ENCODE data around the gene KPTN.
A peak's percentile ranks its signal among the peaks of the same experiment; 100 is the strongest.

KPTN gene

GRCh38 chr19:47469719-47470118 is 14.3 kb downstream of the KPTN start:
- DNase-seq (ENCODE audit: low read depth in 2 of 2) = no peak

- no peak for DNase-seq (ENCODE audit: low read depth in 2 of 2)
Measured at GRCh38 chr19:47469363-47469700, 14.7 kb downstream of the KPTN start.

- no peak for DNase-seq (ENCODE audit: low read depth in 2 of 2)
Measured at GRCh38 chr19:47467914-47468313, 16.1 kb downstream of the KPTN start.

GRCh38 chr19:47465957-47466356 is 18.1 kb downstream of the KPTN start:
- no peak for DNase-seq (ENCODE audit: low read depth in 2 of 2)

GRCh38 chr19:47464675-47465419 is 19.2 kb downstream of the KPTN start:
- no peak for DNase-seq (ENCODE audit: low read depth in 2 of 2)

GRCh38 chr19:47461876-47462275 is 22.1 kb downstream of the KPTN start:
- no peak for DNase-seq (ENCODE audit: low read depth in 2 of 2)

- no peak for DNase-seq (ENCODE audit: low read depth in 2 of 2)
Measured at GRCh38 chr19:47459477-47459876, 24.5 kb downstream of the KPTN start.

GRCh38 chr19:47458672-47459071 is 25.3 kb downstream of the KPTN start:
- DNase-seq (ENCODE audit: low read depth in 2 of 2) = no peak

- DNase-seq (ENCODE audit: low read depth in 2 of 2) = no peak
Measured at GRCh38 chr19:47456721-47457474, 27.1 kb downstream of the KPTN start.

- no peak for DNase-seq (ENCODE audit: low read depth in 2 of 2)
Measured at GRCh38 chr19:47450478-47450877, 33.5 kb downstream of the KPTN start.

GRCh38 chr19:47448360-47448727 is 35.7 kb downstream of the KPTN start:
- DNase-seq (ENCODE audit: low read depth in 2 of 2) = no peak

GRCh38 chr19:47447470-47448359 is 36.3 kb downstream of the KPTN start:
- DNase-seq (ENCODE audit: low read depth in 2 of 2) = peak; percentile 54 to 83

GRCh38 chr19:47446534-47447469 is 37.2 kb downstream of the KPTN start:
- peak in 1 of 2 donors; percentile 34 for DNase-seq (ENCODE audit: low read depth in 2 of 2)

GRCh38 chr19:47445937-47446402 is 38.0 kb downstream of the KPTN start:
- peak in 1 of 2 donors; percentile 29 for DNase-seq (ENCODE audit: low read depth in 2 of 2)

GRCh38 chr19:47445527-47445926 is 38.5 kb downstream of the KPTN start:
- no peak for DNase-seq (ENCODE audit: low read depth in 2 of 2)

GRCh38 chr19:47444388-47444821 is 39.6 kb downstream of the KPTN start:
- DNase-seq (ENCODE audit: low read depth in 2 of 2) = no peak

- DNase-seq (ENCODE audit: low read depth in 2 of 2) = no peak
Measured at GRCh38 chr19:47443331-47443730, 40.7 kb downstream of the KPTN start.

- DNase-seq (ENCODE audit: low read depth in 2 of 2) = no peak
Measured at GRCh38 chr19:47438793-47439220, 45.2 kb downstream of the KPTN start.

- DNase-seq (ENCODE audit: low read depth in 2 of 2) = no peak
Measured at GRCh38 chr19:47437500-47437899, 46.5 kb downstream of the KPTN start.

- DNase-seq (ENCODE audit: low read depth in 2 of 2) = peak; percentile 76 to 91
Measured at GRCh38 chr19:47436712-47437401, 47.2 kb downstream of the KPTN start.
